SK-N-SH (cell line): Measurements from ENCODE around the gene C1RL.

Experiments
- ELF1 ChIP-seq: IDR thresholded peaks from 2 replicates; pipeline ENCODE4 v1.4.0; 2012
- EZH2phosphoT487 ChIP-seq: fragments of 200-600 bp; sonication (generic); IDR thresholded peaks from 2 replicates; pipeline ENCODE4 v1.6.1; 2017; ENCODE audit warnings: low read depth, mixed run types, mild to moderate bottlenecking, antibody characterized with exemption, moderate library complexity, borderline replicate concordance
- FOSL2 ChIP-seq: IDR thresholded peaks from 2 replicates; pipeline ENCODE4 v1.4.0; 2012; ENCODE audit warnings: low read depth, mild to moderate bottlenecking, moderate library complexity, borderline replicate concordance
- FOXM1 ChIP-seq: IDR thresholded peaks from 2 replicates; pipeline ENCODE4 v1.4.0; 2012; ENCODE audit warnings: low read depth, mild to moderate bottlenecking
- JUND ChIP-seq: IDR thresholded peaks from 2 replicates; pipeline ENCODE4 v1.4.0; 2012
- REST ChIP-seq: IDR thresholded peaks from 2 replicates; pipeline ENCODE4 v1.6.1; 2012; ENCODE audit warnings: mild to moderate bottlenecking, low read depth, low read length, moderate library complexity
- YY1 ChIP-seq: IDR thresholded peaks from 2 replicates; pipeline ENCODE4 v1.4.0; 2012; ENCODE audit warnings: low read depth, mild to moderate bottlenecking
- TF ChIP-seq, protein P1 (sequence below): fragments of 200-600 bp; sonication (generic); IDR thresholded peaks from 2 replicates; pipeline ENCODE4 v1.6.1; 2017; ENCODE audit warnings: antibody characterized with exemption, mild to moderate bottlenecking, moderate library complexity
- TF ChIP-seq, protein P2 (sequence below): IDR thresholded peaks from 2 replicates; pipeline ENCODE4 v1.4.0; 2012; ENCODE audit warnings: low read depth, borderline replicate concordance

GRCh38 chr12:7096006-7096932 is 12.7 kb downstream of the C1RL start:
- TF ChIP-seq YY1: no peak
- no peak for TF ChIP-seq FOSL2
- no peak for TF ChIP-seq JUND
- no peak for TF ChIP-seq EZH2phosphoT487
- no peak for TF ChIP-seq FOXM1
- TF ChIP-seq, protein P1, sequence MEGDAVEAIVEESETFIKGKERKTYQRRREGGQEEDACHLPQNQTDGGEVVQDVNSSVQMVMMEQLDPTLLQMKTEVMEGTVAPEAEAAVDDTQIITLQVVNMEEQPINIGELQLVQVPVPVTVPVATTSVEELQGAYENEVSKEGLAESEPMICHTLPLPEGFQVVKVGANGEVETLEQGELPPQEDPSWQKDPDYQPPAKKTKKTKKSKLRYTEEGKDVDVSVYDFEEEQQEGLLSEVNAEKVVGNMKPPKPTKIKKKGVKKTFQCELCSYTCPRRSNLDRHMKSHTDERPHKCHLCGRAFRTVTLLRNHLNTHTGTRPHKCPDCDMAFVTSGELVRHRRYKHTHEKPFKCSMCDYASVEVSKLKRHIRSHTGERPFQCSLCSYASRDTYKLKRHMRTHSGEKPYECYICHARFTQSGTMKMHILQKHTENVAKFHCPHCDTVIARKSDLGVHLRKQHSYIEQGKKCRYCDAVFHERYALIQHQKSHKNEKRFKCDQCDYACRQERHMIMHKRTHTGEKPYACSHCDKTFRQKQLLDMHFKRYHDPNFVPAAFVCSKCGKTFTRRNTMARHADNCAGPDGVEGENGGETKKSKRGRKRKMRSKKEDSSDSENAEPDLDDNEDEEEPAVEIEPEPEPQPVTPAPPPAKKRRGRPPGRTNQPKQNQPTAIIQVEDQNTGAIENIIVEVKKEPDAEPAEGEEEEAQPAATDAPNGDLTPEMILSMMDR: no peak
- TF ChIP-seq ELF1: no peak
- TF ChIP-seq REST: no peak
- TF ChIP-seq, protein P2, sequence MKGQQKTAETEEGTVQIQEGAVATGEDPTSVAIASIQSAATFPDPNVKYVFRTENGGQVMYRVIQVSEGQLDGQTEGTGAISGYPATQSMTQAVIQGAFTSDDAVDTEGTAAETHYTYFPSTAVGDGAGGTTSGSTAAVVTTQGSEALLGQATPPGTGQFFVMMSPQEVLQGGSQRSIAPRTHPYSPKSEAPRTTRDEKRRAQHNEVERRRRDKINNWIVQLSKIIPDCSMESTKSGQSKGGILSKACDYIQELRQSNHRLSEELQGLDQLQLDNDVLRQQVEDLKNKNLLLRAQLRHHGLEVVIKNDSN: no peak
